HK-2 (cell line): Measurements from ENCODE around the gene NOS3.
"Not testable (repeated sequence)": the region's sequence is repeated elsewhere in the genome, so short reads cannot be mapped to it uniquely, and the experiment has no call there.

ENCODE experiments used
- DNase-seq: peaks from one replicate; pipeline ENCODE4 v3.0.0-alpha.2; 2018; ENCODE audit not compliant: unreplicated experiment

The NOS3 gene

GRCh38 chr7:151017370-151017952 lies 26.6 kb downstream of the NOS3 start:
- DNase-seq = no peak

DNA sequence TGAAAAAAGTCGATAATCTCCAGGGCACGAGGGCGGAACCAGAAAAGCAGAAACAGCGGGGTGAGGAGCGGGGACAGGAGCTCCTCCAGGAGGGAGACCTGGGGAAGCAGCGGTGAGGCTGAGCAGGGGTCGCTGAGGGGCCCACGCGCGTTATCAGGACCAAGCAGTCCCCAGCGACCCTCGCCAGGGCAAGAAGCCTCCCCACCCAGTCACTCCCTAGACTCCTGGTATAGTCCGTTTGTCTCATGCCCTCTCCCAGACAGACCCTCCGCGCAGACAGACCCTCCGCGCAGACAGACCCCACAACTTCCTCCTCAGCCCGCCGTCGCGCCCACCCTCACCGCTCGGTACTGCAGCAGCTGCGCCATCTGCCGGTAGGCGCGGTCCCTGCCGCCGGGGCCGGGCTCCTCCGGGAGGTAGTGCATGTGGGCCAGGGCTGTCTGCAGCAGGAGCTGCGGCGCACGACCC lies 27.2 kb downstream of the NOS3 start:
- DNase-seq = peak; percentile 53

DNA sequence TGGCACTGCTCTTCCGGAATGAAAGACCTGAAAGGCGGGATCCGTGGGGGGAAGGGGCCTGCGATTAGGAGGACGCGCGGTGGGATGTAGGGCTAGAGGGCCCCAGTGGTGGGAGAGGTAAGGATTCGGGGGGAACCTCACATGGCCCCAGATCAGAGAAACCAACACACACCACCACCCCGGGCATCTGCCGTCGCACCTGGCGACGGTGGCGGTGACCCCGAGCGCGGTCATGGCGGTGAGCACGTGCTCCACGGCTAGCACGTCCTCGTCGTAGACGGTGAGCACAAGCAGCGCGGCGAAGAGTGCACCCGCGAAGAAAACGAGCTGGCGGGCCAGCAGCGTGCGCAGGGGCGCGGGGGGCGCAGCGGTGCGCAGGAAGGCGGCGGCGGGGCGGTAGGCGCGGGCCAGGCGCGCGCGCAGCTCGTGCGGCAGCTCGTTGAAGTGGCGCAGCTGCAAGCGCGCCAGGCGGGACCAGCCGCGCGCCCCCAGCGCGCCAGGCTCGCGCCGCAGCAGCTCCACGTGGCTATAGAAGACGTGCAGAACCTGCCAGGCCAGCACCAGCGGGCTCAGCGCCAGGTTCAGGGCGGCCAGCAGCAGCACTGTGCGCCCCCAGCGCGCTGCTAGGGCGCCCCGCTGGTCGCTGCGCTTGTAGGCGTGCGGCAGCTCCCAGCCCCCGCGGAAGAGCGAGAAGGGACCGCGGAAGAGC lies 27.8 kb downstream of the NOS3 start:
- DNase-seq = no peak

GRCh38 chr7:151019130-151019447 lies 28.3 kb downstream of the NOS3 start:
- no peak for DNase-seq

- DNase-seq = no peak
Observed at GRCh38 chr7:151020231-151020630, 29.4 kb downstream of the NOS3 start.

DNA sequence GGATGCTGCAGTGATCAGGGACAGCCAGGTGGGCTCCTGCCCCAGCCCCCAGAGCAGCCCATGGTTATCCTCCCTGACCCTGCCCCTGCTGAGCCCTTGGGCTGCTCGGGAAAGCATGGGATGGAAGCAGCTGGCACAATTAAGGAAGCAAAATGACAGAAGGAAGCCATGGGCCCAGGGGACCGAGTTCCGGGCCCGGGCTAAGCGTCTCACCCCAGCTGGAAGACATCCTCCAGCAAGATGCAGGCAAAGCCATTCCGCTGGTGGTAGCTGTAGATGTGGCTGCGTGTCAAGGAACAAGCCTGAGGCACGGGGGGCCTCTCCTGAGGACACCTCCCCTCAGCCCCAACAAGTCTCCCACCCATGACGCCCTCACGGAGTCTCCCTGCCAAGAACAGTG lies 32.4 kb downstream of the NOS3 start:
- DNase-seq = no peak

DNA sequence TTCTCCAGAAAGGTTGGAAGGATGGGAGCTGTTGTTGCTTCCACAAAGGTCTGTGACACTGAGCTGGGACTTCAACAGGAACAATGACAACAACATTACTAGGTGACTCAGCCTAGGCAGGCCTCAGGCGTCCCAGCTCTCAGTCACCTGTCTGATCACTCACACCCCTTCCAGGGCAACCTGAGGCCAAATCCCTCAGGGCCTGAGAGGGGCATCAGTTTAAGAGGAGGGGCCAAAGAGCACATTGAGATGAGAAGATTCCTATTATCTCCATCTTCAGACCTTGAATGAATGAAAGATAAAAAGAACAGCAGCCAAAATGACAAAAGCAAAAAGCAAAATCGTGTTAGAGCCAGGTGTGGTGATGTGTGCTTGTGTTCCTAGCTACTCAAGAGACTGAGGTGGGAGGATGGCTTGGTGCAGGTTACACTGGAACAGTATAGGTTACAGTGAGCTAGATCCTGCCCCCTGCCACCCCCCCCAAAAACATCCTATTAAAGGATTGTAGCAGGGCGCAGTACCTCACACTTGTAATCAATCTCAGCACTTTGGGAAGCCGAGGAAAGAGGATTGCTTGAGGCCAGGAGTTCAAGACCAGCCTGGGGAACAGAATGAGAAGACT lies 33.7 kb downstream of the NOS3 start, which contains the start of gene ATG9B:
TSS of gene ATG9B (minus strand) at position 60 of the 622 bp plus-strand sequence. CDS start 71 bp downstream, outside the sequence.
- no peak for DNase-seq

GRCh38 chr7:151025924-151026671 lies 35.3 kb downstream of the NOS3 start:
- DNase-seq = no peak

DNA sequence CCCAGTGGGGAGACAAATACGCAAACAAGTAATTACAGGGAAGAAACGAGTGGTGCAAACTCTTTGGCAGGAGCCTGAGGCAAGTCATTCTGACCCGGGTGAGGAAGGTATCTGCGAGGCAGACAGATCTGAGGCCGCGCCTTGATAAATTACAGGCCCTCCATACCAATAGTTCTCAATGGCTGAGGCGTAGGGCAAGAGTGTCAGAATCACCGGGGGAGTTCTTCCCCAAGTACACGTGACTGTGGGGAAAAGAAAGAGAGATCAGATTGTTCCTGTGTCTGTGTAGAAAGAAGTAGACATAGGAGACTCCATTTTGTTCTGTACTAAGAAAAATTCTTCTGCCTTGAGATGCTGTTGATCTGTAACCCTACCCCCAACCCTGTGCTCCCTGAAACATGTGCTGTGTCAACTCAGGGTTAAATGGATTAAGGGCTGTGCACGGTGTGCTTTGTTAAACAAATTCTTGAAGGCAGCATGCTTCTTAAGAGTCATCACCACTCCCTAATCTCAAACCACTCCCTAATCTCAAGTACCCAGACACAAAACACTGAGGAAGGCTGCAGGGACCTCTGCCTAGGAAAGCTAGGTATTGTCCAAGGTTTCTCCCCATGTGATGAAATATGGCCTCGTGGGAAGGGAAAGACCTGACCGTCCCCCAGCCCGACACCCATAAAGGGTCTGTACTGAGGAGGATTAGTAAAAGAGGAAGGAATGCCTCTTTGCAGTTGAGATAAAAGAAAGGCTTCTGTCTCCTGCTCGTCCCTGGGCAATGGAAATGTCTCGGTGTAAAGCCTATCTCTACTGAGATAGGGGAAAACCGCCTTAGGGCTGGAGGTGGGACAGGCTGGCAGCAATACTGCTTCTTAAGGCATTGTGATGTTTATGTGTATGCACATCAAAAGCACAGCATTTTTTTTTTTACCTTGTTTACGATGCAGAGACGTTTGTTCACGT lies 36.2 kb downstream of the NOS3 start:
- not testable (repeated sequence) for DNase-seq

DNA sequence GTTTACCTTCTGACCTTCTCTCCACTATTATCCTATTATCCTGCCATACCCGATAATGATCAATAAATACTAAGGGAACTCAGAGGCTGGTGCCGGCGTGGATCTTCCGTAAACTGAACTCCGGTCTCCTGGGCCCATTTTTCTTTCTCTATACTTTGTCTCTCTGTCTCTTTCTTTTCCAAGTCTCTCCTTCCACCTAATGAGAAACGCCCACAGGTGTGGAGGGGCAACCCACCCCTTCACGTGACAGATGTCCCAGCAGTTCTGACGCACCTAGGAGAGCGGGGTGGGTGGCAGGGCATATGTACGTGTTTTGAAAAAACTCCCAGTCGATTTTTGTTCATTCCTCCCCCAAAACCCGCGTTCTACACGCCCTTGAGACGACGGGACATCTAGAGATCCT lies 36.9 kb downstream of the NOS3 start:
- DNase-seq = not testable (repeated sequence)

GRCh38 chr7:151028131-151028947 lies 37.5 kb downstream of the NOS3 start, which contains the start of gene ABCB8:
Gene ABCB8, plus strand, starts transcription at chr7:151028450. Its CDS starts 66 bp downstream, at chr7:151028516.
- peak; percentile 99 for DNase-seq

DNA sequence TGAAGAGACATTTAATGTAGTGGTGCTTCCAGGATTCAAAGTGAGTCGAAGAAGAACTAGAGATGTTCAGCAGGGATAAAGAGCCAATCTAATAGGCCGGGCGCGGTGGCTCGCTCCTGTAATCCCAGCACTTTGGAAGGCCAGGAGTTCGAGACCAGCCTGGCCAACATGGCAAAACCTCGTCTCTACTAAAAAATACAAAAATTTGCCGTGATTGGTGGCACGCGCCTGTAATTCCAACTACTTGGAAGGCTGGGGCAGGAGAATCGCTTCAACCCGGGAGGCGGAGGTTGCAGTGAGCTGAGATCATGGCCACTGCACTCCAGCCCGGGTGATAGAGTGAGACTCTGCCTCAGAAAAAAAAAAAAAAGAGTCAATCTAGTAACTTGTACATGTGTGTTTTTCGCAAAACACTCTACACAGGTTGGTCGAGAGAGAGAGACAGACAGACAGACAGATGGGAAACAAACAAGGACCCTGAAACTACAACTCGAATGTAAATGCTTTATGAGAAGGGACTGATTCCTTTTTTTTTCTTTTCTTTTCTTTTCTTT lies 38.2 kb downstream of the NOS3 start:
- DNase-seq = no peak

GRCh38 chr7:151031011-151031410 lies 40.2 kb downstream of the NOS3 start:
- DNase-seq = no peak

DNA sequence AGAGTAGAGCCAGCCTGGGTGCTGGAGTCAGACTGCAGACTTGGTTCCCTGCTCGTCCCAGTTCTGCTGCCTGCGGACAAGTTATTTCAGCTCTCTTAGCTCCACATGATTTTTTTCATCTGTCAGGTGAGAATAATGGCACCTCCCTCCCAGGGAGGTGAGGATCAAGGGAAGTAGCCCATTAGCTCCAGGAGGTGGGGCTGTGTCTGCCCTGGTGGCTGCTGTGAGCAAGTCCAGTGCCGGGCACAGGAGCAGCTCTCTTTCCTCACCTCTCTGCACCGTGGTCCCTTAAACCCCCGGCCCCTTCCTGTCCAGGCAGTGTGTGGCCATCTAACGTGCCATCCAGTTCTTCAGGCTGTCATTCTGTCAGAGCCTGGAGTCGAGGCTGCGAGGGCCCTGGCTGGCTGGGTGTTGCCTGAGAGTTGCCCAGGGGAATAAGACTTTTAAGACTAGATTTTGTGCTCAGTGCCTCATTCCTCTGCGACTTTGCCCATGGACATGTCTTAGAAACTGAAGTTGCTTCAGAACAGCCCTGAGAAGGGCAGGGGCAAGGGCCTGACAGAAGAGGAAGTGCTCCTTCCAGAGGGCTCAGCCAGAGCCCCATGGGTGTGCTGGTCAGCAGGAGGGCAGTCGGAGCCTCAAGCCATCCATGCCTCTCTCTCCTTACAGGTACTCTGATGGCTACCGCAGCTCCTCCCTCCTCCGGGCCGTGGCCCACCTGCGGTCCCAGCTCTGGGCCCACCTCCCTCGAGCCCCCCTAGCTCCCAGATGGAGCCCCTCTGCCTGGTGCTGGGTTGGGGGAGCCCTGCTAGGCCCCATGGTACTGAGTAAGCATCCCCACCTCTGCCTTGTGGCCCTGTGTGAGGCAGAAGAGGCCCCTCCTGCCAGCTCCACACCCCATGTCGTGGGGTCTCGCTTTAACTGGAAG lies 42.4 kb downstream of the NOS3 start:
- DNase-seq = no peak

DNA sequence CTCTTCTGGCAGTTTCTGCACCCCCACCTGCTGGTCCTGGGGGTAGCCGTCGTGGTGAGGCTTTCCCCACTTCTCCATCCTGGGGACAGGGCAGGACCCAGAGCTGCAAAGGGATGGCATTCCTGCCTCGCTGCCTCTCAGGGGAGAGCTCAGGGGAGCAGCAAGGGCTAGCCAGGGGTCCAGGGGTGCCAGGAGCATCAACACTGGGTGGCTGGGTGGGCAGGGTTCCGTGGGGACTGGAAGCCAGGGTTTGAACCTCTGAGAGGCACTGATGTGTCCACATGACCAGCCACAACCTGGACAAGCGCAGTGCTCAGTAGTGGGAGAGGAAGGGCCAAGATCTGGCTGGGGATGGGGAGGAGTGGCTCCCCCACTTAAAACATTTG lies 43.0 kb downstream of the NOS3 start:
- DNase-seq = no peak

DNA sequence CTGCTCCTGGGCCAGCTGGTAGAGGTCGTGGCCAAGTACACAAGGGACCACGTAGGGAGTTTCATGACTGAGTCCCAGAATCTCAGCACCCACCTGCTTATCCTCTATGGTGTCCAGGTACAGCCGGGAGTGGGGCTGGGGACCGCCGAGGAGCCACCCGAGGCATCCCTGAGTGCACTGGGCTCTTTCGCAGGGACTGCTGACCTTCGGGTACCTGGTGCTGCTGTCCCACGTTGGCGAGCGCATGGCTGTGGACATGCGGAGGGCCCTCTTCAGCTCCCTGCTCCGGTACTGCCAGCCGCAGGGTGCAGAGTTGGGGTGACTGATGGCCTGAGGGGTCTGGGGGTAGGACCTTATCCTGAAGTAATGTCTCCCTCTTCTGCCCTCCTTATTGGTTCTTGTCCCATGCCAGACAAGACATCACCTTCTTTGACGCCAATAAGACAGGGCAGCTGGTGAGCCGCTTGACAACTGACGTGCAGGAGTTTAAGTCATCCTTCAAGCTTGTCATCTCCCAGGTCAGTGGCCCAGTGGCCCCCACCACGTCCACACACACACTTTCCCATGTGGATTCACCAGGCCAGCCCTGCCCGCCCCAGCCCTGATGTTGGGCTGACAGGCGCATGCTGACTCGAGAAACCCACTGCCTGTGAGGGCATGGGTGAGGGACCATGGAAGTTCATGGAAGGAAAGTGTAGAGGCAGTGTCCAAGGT lies 43.7 kb downstream of the NOS3 start:
- no peak for DNase-seq

DNA sequence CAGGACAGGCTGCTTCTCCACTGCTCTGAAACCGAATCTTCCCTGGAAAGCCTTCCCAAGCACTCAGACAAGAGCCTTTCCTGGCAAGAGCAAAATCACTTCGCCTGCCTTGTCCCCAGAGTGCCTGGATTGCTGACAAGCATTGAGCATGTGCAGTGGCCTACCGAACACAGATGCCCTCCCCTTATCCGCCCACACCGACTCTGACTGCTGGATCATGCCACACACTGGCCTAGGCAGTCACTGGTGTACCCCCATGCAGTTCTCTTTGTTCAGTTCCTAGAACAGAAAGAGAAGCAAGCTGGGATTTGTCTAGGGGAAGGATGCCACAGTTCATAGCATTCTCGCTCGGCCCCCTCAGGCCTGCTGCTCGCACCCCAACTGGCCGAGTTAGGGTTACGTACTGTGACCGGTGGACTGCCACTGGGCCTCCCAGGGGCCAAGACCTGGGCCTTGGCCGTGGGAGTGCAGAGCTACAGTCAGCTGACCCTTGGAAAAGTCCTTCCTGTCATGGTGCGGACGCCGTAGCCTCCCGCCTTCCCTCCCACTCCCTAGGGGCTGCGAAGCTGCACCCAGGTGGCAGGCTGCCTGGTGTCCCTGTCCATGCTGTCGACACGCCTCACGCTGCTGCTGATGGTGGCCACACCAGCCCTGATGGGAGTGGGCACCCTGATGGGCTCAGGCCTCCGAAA lies 44.4 kb downstream of the NOS3 start:
- DNase-seq = no peak

GRCh38 chr7:151035902-151036301 lies 45.1 kb downstream of the NOS3 start:
- no peak for DNase-seq
